ENCODE results near the gene MITD1.
"Not testable (repeated sequence)": the region's sequence is repeated elsewhere in the genome, so short reads cannot be mapped to it uniquely, and the experiment has no call there.

MITD1 gene

DNA sequence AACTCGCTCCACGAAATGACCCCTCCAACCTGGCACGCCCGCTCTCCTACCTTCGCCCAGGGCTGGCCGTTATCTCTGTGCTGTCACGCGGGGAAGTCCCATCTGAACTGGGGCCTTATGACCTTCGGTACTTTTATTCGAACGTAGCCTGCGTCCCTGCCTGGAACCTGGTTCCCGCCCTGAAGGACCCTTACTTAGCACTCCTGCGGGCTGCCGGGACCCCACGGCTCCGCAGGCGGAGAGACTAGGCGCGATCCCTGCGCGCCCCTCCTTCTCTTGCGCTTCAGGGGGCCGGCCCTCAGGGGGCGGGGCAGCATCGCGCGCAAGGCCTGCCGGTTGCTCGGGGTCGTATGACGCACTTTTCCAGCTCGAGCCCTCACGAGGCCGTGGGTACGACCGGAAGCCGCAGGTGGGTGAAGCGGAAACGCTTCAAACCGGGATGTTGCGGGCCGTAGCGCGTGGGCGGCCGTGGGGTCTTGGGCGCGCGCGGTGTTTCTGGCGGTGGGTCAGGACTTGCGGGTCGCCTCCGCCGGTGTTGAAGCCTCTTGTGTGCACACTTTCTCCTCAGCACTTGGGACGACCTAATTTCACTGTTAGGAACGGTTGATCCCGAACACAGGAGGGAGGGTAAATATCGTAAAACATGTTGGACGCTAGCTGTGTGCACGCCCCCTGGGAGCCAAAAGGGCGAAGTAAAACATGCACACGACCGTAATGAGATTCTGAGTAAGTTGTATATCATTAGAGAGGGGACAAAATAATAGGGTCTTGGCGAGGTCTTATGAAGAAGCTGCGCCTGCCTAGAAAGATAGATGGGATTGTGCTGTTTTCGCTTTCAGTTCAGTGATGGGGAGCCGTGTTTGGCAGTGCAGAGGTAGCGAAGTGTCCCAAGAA, 26.0 kb downstream of the MITD1 start, which contains the start of the genes LIPT1 and TSGA10:
Gene LIPT1, plus strand, starts transcription at position 325 of the 894 bp plus-strand sequence. CDS start 6,991 bp downstream, outside the sequence.
Gene TSGA10, minus strand, starts transcription at position 300 of the 894 bp plus-strand sequence. CDS start 45,503 bp downstream, outside the sequence.
- in situ Hi-C loops (cut with MboI; ENCODE audit: low sequenced_read_pairs), result no loop called here

DNA sequence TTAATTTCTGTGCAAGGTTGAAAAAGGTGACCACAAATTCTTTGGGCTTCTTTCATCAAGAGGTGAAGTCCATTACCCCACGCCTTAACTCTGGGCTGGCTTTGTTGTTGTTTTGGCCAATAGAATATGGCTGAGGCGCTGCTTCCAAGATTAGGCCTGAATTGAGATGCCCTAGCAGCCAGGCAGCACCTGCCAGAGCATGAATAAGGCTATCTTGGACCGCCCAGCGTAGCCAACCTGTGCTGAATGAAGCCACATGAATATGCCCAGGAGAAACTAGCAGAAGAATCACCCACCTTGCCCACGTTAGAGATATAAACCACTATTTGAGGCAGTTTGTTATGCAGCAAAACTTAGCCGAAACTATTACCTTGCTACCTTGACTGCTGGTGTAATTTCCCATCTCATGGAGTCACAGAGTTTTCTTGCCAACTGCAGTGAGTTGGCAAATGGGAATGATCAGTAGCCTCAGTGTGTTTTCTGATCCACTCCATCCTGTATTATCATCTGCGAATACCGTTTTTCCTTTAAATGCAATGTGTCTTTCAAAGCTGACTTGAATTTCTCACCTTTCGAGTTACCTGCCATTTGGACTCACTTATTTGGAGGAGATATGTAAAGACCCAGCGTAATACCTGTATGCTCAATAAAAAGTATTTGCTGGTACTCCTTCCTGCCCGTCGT, 26.8 kb downstream of the MITD1 start:
- in situ Hi-C loops (cut with MboI; ENCODE audit: low sequenced_read_pairs), result no loop called here

DNA sequence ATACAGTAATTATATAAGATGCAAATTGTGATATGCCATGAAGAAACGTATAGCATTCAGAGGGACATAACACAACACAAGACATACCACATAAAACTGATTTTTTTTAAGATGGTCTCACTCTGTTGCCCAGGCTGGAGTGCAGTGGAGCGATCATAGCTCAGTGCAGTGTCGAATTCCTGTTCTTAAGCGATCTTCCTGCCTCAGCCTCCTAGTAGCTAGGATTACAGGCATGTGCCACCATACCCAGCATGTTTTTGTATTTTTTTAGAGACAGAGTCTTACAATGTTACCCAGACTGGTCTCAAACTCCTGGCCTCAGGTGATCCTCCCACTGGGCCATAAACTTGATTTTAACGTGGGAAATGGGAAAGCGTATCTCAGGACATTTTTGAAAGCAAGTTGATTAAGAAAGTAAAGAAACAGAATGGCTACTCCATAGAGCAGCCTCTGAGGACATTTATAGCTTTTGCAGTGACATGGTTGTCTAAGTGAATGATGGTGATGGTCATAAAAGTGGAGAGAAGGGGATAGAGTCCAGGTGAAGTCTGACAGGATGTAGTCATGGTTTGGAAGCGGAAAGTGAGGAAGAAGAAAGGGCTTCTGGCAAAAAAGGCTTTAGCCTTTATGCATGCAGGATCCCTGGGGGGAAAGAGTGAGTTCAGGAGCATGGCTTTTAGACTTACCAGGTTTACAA, 28.5 kb downstream of the MITD1 start:
- in situ Hi-C loops (cut with MboI; ENCODE audit: low sequenced_read_pairs), result no loop called here

DNA sequence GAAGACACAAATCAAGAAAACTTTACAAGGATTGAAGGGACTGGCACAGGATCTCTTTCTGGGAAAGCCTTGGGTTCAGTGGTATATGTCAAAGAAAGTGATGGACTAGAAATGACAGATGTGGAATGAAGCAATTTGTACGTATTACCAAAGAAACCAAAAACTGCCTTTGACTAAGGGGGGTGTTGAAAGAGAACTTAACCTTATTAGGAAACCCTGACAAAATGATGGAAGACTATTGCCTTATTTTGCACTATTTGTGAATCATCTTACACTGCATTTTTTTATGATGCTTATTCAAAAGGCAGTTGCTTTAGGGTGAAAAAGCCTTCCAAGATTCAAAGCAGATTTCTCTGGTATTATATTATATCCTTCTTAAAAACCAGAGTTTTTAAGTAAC, 30.2 kb downstream of the MITD1 start:
- in situ Hi-C loops (cut with MboI; ENCODE audit: low sequenced_read_pairs), result no loop called here

DNA sequence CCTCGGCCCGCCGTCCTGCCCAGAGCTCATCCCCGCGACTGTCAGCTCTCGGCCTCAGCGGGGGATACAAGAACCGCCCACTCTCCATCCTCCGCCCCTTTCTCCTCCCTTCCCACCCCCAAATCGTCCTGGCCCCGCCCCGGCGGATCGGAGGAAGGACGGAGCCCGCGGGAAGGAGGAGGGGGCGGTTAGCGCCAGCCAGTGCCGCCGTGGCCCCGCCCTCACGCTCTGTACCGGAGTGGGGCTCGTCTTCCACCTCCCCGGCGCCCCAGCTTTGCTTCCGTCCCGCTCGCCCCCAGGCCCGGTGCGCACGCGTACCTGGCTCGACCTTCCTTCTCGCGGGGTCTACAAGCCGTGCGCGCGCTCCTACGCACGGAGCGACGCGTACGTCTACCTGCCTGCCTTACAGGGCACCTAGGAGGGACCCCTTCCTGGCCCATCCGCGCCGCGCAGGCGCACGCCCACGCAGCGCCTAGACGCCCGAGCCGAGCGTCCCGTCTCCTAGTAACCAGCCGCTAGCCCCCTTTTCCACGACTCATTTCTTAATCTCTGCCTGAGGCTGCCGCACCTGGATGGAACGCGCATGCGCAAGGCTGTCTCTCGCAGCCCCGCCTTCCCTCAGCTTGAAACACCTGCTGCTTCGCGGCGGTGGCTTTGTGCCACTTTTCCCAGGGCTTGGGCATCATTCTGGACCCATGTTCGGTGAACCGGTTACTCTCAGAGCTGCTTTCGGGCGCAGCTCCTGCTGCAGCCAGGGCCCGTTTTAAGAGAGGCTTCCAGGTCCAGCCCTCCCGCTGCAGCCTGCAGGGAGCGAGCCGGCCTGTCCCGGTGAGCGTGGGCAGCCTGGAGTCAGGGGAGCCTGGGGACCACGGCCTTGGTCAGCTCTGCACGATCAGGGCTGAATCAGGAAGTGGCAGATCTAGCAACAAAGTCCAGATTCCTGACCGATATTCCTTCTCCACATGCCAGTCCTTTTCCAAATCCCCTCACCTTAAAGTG, 39.4 kb downstream of the MITD1 start, which contains the start of gene C2orf15:
Gene C2orf15, plus strand, starts transcription at position 598 of the 999 bp plus-strand sequence. CDS start 8,852 bp downstream, outside the sequence.
- in situ Hi-C loops (cut with MboI; ENCODE audit: low sequenced_read_pairs), result no loop called here

DNA sequence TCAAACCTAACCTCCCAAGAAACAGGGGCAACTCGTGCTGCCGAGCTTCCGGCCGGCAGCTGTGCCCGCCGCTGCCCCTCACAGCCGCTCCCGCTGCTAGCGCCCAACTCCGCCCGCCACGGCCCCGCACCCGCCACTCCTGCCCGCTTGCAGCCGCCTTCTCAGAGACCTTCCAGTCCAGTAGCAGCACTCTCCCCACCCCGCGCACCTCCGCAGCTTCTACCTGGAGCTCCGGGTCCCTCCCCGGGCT, 40.1 kb downstream of the MITD1 start:
- in situ Hi-C loops (cut with MboI; ENCODE audit: low sequenced_read_pairs), result no loop called here

DNA sequence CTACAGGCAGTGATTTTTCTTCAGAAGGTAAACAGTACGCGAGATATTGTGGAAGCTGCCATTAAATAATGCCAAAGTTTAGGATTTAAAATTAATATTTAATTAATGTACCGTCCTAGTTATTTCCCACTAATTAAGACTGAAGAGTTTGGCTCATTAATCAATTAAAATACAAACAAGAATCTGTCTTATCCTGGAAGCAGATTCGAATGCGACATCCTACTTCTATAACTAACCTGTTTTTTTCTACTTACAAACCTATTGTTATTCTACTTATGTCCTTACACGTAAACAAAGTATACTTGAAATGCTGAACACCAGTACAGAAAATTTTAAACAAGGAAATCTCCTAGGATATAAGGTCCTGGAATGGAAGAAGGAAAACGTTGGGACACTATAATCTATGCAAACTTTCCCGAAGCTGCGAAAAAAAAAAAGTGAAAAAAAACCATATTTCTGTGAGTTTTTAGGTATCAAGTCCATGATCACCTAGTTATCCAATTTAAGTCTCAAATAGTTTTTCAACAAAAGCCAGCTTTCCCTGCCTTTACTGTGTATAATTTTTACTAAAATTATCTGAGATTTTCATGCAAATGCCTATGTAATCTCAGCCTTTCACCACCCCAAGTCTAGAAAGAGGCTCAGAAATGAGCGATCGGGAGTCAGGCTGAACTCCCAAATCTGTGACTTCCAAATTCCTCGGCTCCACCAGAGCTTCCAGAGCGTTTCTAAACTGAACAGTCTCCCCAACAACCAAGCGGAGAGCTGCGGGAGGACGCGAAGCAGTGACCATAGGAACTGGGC, 40.6 kb downstream of the MITD1 start:
- in situ Hi-C loops (cut with MboI; ENCODE audit: low sequenced_read_pairs), result no loop called here

DNA sequence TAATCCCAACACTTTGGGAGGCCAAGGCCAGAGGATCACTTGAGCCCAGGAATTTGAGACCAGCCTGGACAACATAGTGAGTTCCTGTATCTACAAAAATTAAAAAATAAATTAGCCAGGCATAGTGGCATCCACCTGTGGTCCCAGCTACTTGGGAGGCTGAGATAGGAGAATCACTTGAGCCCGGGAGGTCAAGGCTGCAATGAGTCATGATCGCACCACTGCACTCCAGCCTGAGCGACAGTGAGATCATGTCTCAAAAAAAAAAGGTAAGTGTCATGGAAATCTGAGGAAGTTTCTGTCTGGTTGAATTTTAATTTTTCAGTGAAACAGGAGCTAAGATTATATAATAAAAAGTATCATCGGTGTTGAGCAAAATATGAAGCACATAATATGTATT, 41.9 kb downstream of the MITD1 start:
- in situ Hi-C loops (cut with MboI; ENCODE audit: low sequenced_read_pairs), result no loop called here

DNA sequence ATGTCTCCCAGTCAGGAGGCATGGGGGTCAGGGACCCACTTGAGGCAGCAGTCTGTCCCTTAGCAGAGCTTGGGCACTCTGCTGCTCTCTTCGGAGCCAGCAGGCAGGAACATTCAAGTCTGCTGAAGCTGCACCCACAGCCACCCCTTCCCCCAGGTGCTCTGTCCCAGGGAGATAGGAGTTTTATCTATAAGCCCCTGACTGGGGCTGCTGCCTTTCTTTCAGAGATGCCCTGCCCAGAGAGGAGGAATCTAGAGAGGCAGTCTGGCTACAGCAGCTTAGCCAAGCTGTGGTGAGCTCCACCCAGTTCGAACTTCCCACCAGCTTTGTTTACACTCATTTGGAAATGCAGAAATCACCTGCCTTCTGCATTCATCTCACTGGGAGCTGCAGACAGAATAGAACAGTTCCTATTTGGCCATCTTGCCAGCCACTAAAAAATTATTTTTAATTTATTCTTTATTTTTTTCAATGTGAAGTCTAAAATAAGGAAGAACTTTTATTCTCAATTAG, 45.8 kb downstream of the MITD1 start:
- in situ Hi-C loops (cut with MboI; ENCODE audit: low sequenced_read_pairs), result not testable (repeated sequence)

DNA sequence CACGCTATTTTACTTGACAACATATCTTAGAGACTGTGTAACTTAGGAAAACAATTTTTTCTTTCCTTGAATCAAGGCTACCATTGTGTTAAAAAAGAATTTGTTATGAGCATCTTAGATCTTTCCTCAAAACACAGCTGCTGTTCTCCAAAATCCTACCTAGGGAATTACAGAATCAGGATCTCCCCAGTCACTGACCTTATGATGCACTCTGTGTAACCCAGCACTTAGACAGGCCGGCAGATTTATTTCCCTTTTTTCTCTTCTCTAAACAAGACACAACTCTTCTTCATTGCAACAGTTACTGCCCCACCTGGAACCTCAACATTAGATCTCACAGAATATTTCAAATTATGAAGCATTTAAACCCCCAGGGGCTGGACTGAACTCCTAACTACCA, 52.9 kb downstream of the MITD1 start:
- in situ Hi-C loops (cut with MboI; ENCODE audit: low sequenced_read_pairs), result no loop called here

Data from hTERT RPE-1 (cell line).